ENCODE data around the gene TMEM220.

The TMEM220 gene

DNA sequence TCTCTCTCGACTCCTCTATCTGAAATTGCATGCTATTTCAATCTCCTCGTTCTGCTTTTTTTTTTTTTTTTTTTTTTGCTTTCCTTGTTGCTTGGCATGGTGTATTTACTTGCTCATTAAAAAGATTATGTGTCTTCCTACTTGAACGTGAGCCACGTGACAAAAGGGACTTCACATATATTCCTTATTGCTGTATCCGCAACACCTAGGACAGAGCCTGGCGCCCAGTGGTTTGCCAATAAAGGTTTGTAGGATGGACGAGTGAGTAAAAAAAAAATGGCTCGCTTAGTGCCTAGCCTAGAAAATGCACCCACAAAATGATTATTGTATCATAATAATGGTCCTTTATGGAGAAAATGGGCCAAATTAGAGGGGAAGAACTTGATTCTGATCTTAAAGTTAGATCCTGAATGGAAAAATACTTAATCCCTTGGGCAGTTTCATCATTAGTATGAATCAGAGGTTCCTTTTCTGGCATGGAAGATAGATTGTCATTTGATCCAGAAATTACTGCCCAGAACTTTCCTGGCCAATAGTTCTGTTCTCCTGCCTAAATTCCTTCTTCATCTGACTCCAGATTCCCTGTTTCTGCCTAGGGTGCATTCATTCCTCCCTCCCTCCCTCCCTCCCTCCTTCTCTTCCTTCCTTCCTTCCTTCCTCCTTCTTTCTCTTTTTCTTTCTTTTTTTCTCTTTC lies 13.6 kb upstream of the TMEM220 start:
- ChIA-PET POLR2A (no interaction called here), CTCF (interaction anchor here (1.4 to 1.5 kb wide), 2 partner anchors 97 to 126 kb away, joined by 4 read pairs; no protein-coding TSS in a partner anchor)
- TF ChIP-seq, protein P1, sequence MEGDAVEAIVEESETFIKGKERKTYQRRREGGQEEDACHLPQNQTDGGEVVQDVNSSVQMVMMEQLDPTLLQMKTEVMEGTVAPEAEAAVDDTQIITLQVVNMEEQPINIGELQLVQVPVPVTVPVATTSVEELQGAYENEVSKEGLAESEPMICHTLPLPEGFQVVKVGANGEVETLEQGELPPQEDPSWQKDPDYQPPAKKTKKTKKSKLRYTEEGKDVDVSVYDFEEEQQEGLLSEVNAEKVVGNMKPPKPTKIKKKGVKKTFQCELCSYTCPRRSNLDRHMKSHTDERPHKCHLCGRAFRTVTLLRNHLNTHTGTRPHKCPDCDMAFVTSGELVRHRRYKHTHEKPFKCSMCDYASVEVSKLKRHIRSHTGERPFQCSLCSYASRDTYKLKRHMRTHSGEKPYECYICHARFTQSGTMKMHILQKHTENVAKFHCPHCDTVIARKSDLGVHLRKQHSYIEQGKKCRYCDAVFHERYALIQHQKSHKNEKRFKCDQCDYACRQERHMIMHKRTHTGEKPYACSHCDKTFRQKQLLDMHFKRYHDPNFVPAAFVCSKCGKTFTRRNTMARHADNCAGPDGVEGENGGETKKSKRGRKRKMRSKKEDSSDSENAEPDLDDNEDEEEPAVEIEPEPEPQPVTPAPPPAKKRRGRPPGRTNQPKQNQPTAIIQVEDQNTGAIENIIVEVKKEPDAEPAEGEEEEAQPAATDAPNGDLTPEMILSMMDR (IDR thresholded peaks at IDR 0.05; ENCODE audit: control extremely low read depth, extremely low read depth, low read depth, missing control alignments) = no peak
- DNase-seq (ENCODE audit: extremely low spot score) = no peak

DNA sequence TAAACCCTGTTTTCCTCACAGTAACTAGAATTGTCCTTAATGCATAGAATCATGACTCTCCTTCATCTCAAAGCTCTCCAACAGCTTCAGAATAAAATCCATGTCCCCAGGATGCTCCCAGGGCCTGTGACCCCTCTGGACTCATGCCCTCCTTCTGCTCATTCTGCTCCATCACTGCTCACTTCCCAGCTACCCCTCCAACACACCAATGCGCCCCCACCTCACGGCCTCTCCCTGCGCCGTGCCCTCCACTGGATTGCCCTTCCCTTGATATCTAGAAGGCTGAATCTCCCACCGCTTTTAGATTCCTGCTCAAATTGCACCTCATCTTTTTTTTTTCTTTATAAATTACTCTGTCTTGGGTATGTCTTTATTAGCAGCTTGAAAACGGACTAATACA lies 12.6 kb upstream of the TMEM220 start:
- TF ChIP-seq, protein P1 (IDR thresholded peaks at IDR 0.05; ENCODE audit: control extremely low read depth, extremely low read depth, low read depth, missing control alignments) = no peak
- CTCF ChIA-PET = interaction anchor here (1.4 to 1.5 kb wide), 2 partner anchors 96 to 125 kb away, joined by 4 read pairs; no protein-coding TSS in a partner anchor
- POLR2A ChIA-PET = no interaction called here
- DNase-seq (ENCODE audit: extremely low spot score) = no peak

DNA sequence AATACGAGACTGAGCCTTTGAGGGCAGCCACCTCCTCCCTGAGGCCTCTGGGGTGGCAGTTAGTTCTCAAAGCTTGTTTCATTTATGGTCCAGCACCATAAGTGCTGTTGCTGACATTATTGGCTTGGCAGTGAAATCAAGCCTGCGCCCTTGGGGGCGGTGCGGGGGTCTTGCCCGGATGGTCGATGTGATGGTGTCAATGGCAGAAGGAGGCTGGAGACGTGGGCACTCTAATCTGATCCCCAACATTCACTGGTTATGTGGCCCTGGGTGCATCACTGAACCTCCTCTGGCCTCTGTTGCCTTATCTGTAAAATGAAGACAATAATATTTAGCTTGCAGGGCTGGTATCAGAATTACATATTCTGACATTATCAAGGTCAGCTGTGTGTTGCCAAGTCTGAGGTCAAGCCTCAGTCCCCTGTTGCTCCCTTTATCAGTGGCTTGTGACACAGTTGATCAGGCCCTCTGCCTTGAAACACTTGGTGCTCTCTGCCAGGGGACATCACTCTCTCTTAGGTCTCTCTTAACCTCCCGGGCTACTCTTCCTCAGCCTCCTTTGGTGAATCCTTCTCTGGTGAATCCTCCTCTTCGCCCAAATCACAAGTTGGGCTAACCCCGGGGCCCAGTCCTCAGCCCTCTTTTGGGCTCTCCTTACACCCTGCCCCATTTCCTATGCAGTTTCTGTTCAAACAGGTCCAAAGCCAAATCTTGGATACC lies 11.8 kb upstream of the TMEM220 start:
- DNase-seq (ENCODE audit: extremely low spot score) = no peak
- TF ChIP-seq, protein P1 (IDR thresholded peaks at IDR 0.05; ENCODE audit: control extremely low read depth, extremely low read depth, low read depth, missing control alignments) = no peak
- ChIA-PET POLR2A (interaction anchor here (0.6 kb wide), 1 partner anchor 34 kb away, joined by 3 read pairs; no protein-coding TSS in a partner anchor), CTCF (interaction anchor here (1.5 kb wide), 1 partner anchor 95 kb away, joined by 4 read pairs; no protein-coding TSS in a partner anchor)

GRCh38 chr17:10739386-10739785 lies 9.6 kb upstream of the TMEM220 start:
- TF ChIP-seq, protein P1 (IDR thresholded peaks at IDR 0.05; ENCODE audit: control extremely low read depth, extremely low read depth, low read depth, missing control alignments) = no peak
- DNase-seq (ENCODE audit: extremely low spot score) = no peak
- POLR2A ChIA-PET = no interaction called here
- CTCF ChIA-PET = interaction anchor here (1.7 kb wide), 1 partner anchor 106 kb away, joined by 5 read pairs; no protein-coding TSS in a partner anchor

DNA sequence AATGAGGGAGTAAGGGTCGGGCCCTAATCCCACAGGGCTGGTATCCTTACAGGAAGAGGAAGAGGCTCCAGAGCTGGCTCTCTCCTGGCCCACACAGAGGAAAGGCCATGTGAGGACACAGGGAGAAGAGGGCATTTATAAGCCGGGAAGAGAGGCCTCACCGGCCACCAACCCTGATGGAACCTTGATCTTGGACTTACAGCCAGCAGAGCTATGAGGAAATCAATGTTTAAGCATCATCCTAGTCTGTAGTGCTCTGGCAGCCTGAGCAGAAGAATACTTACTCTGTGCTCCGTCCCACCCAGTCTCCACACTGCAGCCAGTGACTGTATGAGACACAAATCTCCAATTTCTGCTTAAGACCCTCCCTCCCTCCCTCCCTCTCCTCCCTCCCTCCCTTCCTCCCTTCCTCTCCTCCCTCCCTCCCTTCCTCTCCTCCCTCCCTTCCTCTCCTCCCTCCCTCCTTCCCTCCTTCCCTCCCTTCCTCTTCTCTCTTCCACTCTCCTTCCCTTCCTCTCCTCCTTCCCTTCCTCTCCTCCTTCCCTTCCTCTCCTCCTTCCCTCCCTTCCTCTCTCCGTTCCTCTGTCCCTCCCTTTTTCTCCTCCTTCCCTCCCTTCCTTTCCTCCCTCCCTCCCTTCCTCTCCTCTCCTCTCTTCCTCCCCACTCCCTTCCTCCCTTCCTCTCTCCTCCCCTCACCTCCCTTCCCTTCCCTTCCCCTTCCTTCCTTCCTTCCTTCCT lies 8.9 kb upstream of the TMEM220 start:
- ChIA-PET CTCF (interaction anchor here (1.7 kb wide), 1 partner anchor 106 kb away, joined by 5 read pairs; no protein-coding TSS in a partner anchor), POLR2A (no interaction called here)
- TF ChIP-seq, protein P1 (IDR thresholded peaks at IDR 0.05; ENCODE audit: control extremely low read depth, extremely low read depth, low read depth, missing control alignments) = no peak
- no peak for DNase-seq (ENCODE audit: extremely low spot score)

DNA sequence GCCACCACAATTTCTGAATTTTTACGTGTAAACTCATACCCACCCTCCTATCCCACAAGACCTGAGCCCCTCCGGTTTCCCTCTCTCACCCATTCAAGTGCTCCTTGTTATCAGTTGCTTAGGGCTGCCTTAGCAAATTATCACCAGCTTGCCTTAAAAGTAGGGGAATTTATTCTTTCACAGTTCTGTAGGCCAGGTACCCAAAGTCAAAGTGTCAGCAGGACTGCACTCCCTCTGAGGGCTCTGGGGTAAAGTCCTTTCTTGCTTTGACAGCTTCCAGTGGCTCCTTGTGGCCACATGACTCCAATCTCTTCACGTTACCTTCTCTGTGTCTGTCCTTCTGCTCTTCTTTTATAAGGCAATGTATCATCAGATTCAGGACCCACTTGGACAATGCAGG lies 7.9 kb upstream of the TMEM220 start:
- POLR2A ChIA-PET = no interaction called here

More for the DNA sequence above, 7.9 kb upstream of the TMEM220 start:
- TF ChIP-seq, protein P1 (IDR thresholded peaks at IDR 0.05; ENCODE audit: control extremely low read depth, extremely low read depth, low read depth, missing control alignments) = no peak
- CTCF ChIA-PET = interaction anchor here (0.7 to 3.1 kb wide), 19 partner anchors 10 to 1325 kb away, joined by 3 to 28 read pairs (median 4); partner anchors contain the start of gene PIRT
- no peak for DNase-seq (ENCODE audit: extremely low spot score)

Data from GM10248 (cell line).